ENCODE results near the gene CLHC1.

GRCh38 chr2:55213822-55214221, 18.3 kb downstream of the CLHC1 start:
- TF ChIP-seq CTCF (IDR thresholded peaks at IDR 0.05) (no peak), POLR2A (IDR thresholded peaks at IDR 0.05) (no peak)
